Kidney epithelial cell (primary cell): ENCODE data around the gene NPLOC4. TPM values are rescaled to one million over a fixed set of nuclear protein-coding genes. Genes with fewer than 3 reads are reported as not detected.

Source experiments
- DNase-seq: peaks from one replicate; pipeline ENCODE4 v3.0.0-alpha.2; 2010; ENCODE audit warnings: low read depth
- H3K27me3 ChIP-seq: 2 replicates; pipeline ENCODE4 v1.6.0; 2011; ENCODE audit warnings: low read length; ENCODE audit not compliant: control insufficient read depth, insufficient read depth
- H3K36me3 ChIP-seq: 2 replicates; pipeline ENCODE4 v1.5.1; 2011; ENCODE audit warnings: low read length; ENCODE audit not compliant: control insufficient read depth, insufficient read depth
- H3K4me3 ChIP-seq: 2 replicates; pipeline ENCODE4 v1.5.1; 2011; ENCODE audit warnings: low read depth, mild to moderate bottlenecking, control low read depth, low read length
- total RNA-seq: library from RNA; depleted of rRNA; stranded (reverse); fragments of >200 nt; gene quantifications from 2 replicates; pipeline ENCODE4 v1.2.3, GENCODE V29; 2015
- TF ChIP-seq, protein P1 (sequence below): IDR thresholded peaks from 2 replicates; pipeline ENCODE4 v1.5.1; 2011; ENCODE audit warnings: mild to moderate bottlenecking, moderate library complexity, low read length, control low read depth, inconsistent platforms; ENCODE audit not compliant: insufficient read depth, poor library complexity, severe bottlenecking

Gene NPLOC4
- total RNA-seq, 1 donor from 2014 or later: 61.4 TPM

DNA sequence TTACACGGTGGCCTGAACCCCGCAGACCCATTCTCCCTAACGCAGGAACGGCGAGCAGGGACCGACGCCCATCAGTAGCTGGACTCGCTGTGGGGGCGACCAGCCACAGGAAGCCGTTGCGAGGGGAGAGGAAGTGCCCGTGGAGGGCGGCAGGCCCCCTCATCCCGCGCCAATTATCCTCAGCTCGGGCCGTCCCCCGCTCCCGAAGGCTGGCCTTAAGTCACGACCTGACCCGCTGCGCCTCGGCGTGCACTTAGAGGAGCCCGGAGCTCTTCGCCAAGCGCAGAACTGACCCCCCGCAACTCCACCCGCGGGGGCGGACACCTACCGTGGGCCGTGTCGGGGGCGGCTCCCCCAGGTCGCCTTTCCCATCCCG lies 46.3 kb upstream of the NPLOC4 start:
- Histone ChIP-seq H3K4me3 (peak overlapping the region; percentile 96), H3K36me3 (peaks cover 2% of the 10 kb centered on the region), H3K27me3 (no peaks in the 10 kb centered on the region)
- TF ChIP-seq, protein P1, sequence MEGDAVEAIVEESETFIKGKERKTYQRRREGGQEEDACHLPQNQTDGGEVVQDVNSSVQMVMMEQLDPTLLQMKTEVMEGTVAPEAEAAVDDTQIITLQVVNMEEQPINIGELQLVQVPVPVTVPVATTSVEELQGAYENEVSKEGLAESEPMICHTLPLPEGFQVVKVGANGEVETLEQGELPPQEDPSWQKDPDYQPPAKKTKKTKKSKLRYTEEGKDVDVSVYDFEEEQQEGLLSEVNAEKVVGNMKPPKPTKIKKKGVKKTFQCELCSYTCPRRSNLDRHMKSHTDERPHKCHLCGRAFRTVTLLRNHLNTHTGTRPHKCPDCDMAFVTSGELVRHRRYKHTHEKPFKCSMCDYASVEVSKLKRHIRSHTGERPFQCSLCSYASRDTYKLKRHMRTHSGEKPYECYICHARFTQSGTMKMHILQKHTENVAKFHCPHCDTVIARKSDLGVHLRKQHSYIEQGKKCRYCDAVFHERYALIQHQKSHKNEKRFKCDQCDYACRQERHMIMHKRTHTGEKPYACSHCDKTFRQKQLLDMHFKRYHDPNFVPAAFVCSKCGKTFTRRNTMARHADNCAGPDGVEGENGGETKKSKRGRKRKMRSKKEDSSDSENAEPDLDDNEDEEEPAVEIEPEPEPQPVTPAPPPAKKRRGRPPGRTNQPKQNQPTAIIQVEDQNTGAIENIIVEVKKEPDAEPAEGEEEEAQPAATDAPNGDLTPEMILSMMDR: no peak
- DNase-seq: no peak

DNA sequence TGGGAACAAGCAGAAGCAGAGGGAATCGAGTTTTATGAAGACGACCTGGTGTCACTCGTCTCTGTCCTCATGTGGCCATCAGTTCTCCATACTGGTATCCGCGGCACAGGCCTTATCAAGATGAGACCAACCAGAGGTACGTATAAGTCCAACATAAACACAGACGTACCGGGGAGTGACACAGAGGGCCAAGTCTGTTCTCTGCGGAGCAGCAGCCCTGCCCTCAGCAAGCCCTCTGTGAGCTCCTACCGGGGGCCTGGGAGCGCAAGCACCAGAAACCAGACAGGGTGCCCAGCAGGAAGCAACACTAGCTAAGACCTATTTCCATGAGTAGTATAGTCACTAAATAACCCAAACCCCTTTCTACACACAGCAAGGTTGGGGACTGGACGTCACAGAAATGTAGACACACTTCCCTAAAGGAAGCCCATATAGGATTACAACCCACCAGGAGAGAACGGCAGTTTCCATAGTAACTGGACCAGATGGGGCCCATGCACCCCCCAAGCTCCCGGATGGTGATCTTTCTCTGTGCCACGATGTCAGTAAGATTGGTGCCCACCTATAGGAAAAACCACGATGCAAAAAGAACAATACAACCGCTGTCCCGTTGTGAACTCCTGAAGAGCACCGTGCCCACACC lies 45.8 kb upstream of the NPLOC4 start:
- H3K36me3 ChIP-seq: peaks cover 2% of the 10 kb centered on the region
- TF ChIP-seq, protein P1: no peak
- no peak for DNase-seq
- no peaks in the 10 kb centered on the region for H3K27me3 ChIP-seq
- peak overlapping the region; percentile 96 for H3K4me3 ChIP-seq

DNA sequence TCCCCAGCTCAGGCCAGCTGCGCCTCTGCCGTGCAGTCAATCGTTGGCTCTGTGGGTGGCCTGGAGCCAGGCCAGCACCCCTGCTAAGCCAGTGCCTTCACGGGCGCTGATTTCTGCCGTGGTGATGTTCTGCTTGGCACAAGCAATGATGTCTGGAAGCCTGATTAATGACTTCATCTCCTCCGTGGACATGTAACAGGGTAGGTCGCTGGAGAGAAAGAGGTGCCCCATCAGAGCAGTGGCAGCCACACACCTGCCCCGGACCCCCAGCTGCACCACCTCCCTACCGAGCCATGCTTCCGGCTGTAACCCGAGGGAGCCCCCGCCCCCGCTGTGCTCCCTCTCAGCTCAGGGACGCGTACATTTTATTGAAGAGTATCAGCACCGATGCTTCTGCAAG lies 44.8 kb upstream of the NPLOC4 start:
- peaks cover 2% of the 10 kb centered on the region for H3K36me3 ChIP-seq
- peak; percentile 31 for DNase-seq
- no peaks in the 10 kb centered on the region for H3K27me3 ChIP-seq
- H3K4me3 ChIP-seq: no peak overlapping the region
- TF ChIP-seq, protein P1: no peak

DNA sequence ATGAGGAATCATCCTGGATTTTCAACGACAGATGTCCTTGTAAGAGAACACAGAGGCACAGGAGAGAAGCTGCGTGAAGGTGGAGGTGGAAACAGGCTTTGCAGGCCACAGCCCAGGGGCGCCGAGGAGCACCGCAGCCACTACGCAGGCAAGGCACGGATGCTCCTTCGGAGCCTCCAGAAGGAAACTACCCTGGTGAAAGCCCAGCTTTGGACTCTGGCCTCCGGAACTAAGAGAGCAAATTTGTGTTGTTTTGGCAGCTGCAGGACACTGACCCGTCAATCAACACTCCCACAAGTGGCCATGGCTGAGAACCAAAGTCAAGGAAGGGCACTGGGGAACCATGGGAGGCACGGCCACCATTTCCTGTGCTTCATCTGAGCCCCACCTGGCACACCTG lies 43.2 kb upstream of the NPLOC4 start:
- Histone ChIP-seq H3K4me3 (no peak overlapping the region), H3K27me3 (no peaks in the 10 kb centered on the region), H3K36me3 (no peaks in the 10 kb centered on the region)
- TF ChIP-seq, protein P1: no peak
- DNase-seq: no peak

DNA sequence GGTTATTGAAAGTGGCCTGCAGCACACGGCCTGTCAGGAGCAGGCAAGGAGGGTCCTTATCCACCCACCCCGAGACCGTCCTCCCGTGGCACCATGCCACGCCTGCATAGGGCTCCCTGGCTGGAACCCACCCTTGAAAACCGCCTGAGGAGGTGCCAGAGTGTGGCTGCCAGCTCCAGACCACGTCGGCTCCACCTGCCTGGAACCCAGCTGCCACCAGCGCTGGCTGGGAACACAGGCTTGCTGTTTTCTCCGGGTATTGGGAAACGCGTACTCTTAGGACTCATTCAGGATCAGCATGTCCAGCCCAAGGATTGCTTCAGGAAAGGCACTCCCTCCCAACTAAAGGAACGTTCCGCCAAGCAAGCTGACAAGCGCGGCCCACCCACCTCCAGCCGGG lies 40.0 kb upstream of the NPLOC4 start:
- no peak for DNase-seq

More for the DNA sequence above, 40.0 kb upstream of the NPLOC4 start:
- no peaks in the 10 kb centered on the region for H3K36me3 ChIP-seq
- TF ChIP-seq, protein P1: no peak
- no peak overlapping the region for H3K4me3 ChIP-seq
- no peaks in the 10 kb centered on the region for H3K27me3 ChIP-seq
